ENCODE measurements around the gene COBLL1.

COBLL1 gene

DNA sequence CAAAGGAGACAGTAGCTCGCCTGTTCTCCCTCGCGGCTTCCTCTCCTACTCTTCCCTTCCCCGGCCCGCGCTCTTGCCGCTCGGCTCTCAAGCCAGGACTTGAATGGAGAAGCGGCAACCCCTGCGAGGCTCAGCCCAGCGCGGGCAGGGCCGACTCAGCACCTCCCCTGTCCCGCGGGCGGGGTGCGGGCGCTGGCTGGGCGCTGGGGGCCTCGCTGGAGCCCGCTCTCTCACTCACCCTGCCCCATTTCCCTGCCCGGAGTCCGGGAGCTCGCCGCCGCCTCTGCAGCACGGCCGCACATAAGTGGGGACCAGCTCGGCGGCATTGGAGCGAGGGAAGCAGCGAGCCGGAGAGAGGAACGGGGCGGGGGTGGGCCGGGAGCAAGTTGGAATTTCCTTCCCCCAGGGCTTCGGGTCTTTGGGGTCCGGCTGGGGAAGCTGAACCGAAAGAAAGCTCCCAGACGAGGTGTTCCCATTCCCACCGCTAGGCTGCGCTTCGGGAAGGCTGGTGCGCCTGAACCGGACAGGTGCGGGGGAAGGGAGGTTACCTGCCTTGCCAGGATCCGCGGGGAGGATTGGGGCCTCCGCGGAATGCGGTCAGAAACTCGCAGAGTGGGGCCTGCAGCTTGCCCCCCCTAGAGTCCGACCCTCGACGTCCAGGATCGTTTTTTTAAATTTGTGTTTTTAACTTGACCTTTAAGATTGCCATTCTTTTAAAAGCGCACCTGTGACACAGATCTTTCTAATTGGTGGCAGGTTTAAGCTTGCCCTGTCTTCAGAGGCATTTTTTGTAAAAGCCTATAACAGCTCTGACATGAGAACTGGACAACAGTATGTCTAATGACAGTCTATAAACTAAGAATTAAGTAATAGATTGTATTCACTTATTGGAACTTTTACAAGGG is at the start of gene COBLL1 (continued):
- TF ChIP-seq, protein P1, sequence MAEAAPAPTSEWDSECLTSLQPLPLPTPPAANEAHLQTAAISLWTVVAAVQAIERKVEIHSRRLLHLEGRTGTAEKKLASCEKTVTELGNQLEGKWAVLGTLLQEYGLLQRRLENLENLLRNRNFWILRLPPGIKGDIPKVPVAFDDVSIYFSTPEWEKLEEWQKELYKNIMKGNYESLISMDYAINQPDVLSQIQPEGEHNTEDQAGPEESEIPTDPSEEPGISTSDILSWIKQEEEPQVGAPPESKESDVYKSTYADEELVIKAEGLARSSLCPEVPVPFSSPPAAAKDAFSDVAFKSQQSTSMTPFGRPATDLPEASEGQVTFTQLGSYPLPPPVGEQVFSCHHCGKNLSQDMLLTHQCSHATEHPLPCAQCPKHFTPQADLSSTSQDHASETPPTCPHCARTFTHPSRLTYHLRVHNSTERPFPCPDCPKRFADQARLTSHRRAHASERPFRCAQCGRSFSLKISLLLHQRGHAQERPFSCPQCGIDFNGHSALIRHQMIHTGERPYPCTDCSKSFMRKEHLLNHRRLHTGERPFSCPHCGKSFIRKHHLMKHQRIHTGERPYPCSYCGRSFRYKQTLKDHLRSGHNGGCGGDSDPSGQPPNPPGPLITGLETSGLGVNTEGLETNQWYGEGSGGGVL (tag by site-specific recombination; IDR thresholded peaks at IDR 0.05) = no peak
- TF ChIP-seq ZXDB (tag by site-specific recombination; IDR thresholded peaks at IDR 0.05) (peak; percentile 52), ZNF548 (tag by site-specific recombination; IDR thresholded peaks at IDR 0.05) (no peak), ZNF292 (tag by site-specific recombination; IDR thresholded peaks at IDR 0.05; ENCODE audit: borderline replicate concordance, low read depth) (no peak), ZNF670 (tag by site-specific recombination; IDR thresholded peaks at IDR 0.05; ENCODE audit: low read depth) (no peak), SP7 (tag by site-specific recombination; IDR thresholded peaks at IDR 0.05) (0 out of 2 replicates have a peak, but pooled peaks have one; percentile 23), ZNF214 (tag by site-specific recombination; IDR thresholded peaks at IDR 0.05; ENCODE audit: borderline replicate concordance) (no peak), ZNF157 (tag by site-specific recombination; IDR thresholded peaks at IDR 0.05) (no peak), ZFP3 (tag by site-specific recombination; IDR thresholded peaks at IDR 0.05; ENCODE audit: low read depth) (no peak), ZNF76 (tag by site-specific recombination; IDR thresholded peaks at IDR 0.05; ENCODE audit: borderline replicate concordance, low read depth) (0 out of 2 replicates have a peak, but pooled peaks have one; percentile 7), OSR2 (tag by site-specific recombination; IDR thresholded peaks at IDR 0.05) (no peak), ZNF211 (tag by site-specific recombination; IDR thresholded peaks at IDR 0.05; ENCODE audit: low read depth) (no peak), ZNF133 (tag by site-specific recombination; IDR thresholded peaks at IDR 0.05) (no peak), ZFP37 (tag by site-specific recombination; IDR thresholded peaks at IDR 0.05) (peak; percentile 43; the same call in 1 of the 2 replicates), MEIS1 (CRISPR knock-in tag; IDR thresholded peaks at IDR 0.05; ENCODE audit: borderline replicate concordance) (no peak), ZNF140 (tag by site-specific recombination; IDR thresholded peaks at IDR 0.05) (no peak), KLF9 (tag by site-specific recombination; IDR thresholded peaks at IDR 0.05; ENCODE audit: low read depth) (no peak), ZNF155 (tag by site-specific recombination; IDR thresholded peaks at IDR 0.05) (no peak), ZNF169 (tag by site-specific recombination; IDR thresholded peaks at IDR 0.05) (no peak), BCL11B (tag by site-specific recombination; IDR thresholded peaks at IDR 0.05; ENCODE audit: low read depth) (no peak), GLI2 (tag by site-specific recombination; IDR thresholded peaks at IDR 0.05; ENCODE audit: borderline replicate concordance, low read depth) (no peak), ZNF19 (tag by site-specific recombination; IDR thresholded peaks at IDR 0.05; ENCODE audit: low read depth) (no peak), ZNF514 (tag by site-specific recombination; IDR thresholded peaks at IDR 0.05) (no peak)
- TF ChIP-seq, protein P2, sequence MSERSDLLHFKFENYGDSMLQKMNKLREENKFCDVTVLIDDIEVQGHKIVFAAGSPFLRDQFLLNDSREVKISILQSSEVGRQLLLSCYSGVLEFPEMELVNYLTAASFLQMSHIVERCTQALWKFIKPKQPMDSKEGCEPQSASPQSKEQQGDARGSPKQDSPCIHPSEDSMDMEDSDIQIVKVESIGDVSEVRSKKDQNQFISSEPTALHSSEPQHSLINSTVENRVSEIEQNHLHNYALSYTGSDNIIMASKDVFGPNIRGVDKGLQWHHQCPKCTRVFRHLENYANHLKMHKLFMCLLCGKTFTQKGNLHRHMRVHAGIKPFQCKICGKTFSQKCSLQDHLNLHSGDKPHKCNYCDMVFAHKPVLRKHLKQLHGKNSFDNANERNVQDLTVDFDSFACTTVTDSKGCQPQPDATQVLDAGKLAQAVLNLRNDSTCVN (tag by site-specific recombination; optimal IDR thresholded peaks at IDR 0.05) = peak; percentile 70
- TF ChIP-seq, protein P3, sequence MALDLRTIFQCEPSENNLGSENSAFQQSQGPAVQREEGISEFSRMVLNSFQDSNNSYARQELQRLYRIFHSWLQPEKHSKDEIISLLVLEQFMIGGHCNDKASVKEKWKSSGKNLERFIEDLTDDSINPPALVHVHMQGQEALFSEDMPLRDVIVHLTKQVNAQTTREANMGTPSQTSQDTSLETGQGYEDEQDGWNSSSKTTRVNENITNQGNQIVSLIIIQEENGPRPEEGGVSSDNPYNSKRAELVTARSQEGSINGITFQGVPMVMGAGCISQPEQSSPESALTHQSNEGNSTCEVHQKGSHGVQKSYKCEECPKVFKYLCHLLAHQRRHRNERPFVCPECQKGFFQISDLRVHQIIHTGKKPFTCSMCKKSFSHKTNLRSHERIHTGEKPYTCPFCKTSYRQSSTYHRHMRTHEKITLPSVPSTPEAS (tag by site-specific recombination; IDR thresholded peaks at IDR 0.05) = no peak
- TF ChIP-seq, protein P4, sequence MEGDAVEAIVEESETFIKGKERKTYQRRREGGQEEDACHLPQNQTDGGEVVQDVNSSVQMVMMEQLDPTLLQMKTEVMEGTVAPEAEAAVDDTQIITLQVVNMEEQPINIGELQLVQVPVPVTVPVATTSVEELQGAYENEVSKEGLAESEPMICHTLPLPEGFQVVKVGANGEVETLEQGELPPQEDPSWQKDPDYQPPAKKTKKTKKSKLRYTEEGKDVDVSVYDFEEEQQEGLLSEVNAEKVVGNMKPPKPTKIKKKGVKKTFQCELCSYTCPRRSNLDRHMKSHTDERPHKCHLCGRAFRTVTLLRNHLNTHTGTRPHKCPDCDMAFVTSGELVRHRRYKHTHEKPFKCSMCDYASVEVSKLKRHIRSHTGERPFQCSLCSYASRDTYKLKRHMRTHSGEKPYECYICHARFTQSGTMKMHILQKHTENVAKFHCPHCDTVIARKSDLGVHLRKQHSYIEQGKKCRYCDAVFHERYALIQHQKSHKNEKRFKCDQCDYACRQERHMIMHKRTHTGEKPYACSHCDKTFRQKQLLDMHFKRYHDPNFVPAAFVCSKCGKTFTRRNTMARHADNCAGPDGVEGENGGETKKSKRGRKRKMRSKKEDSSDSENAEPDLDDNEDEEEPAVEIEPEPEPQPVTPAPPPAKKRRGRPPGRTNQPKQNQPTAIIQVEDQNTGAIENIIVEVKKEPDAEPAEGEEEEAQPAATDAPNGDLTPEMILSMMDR (tag by site-specific recombination; IDR thresholded peaks at IDR 0.05) = peak; percentile 89
- TF ChIP-seq, protein P5, sequence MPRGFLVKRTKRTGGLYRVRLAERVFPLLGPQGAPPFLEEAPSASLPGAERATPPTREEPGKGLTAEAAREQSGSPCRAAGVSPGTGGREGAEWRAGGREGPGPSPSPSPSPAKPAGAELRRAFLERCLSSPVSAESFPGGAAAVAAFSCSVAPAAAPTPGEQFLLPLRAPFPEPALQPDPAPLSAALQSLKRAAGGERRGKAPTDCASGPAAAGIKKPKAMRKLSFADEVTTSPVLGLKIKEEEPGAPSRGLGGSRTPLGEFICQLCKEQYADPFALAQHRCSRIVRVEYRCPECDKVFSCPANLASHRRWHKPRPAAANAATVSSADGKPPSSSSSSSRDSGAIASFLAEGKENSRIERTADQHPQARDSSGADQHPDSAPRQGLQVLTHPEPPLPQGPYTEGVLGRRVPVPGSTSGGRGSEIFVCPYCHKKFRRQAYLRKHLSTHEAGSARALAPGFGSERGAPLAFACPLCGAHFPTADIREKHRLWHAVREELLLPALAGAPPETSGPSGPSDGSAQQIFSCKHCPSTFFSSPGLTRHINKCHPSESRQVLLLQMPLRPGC (tag by site-specific recombination; IDR thresholded peaks at IDR 0.05) = no peak
- TF ChIP-seq, protein P6, sequence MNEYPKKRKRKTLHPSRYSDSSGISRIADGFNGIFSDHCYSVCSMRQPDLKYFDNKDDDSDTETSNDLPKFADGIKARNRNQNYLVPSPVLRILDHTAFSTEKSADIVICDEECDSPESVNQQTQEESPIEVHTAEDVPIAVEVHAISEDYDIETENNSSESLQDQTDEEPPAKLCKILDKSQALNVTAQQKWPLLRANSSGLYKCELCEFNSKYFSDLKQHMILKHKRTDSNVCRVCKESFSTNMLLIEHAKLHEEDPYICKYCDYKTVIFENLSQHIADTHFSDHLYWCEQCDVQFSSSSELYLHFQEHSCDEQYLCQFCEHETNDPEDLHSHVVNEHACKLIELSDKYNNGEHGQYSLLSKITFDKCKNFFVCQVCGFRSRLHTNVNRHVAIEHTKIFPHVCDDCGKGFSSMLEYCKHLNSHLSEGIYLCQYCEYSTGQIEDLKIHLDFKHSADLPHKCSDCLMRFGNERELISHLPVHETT (tag by site-specific recombination; IDR thresholded peaks at IDR 0.05) = no peak
- TF ChIP-seq, protein P7, sequence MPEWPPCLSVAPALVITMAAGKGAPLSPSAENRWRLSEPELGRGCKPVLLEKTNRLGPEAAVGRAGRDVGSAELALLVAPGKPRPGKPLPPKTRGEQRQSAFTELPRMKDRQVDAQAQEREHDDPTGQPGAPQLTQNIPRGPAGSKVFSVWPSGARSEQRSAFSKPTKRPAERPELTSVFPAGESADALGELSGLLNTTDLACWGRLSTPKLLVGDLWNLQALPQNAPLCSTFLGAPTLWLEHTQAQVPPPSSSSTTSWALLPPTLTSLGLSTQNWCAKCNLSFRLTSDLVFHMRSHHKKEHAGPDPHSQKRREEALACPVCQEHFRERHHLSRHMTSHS (tag by site-specific recombination; IDR thresholded peaks at IDR 0.05) = no peak

All from HEK293 (cell line).